GM12872 (cell line): ENCODE data around the gene MLN.

Experiments used
- CTCF ChIP-seq: IDR thresholded peaks from 3 replicates; pipeline ENCODE4 v1.5.1; 2011; ENCODE audit warnings: low read depth, mild to moderate bottlenecking, low read length, moderate library complexity; ENCODE audit not compliant: insufficient read depth

MLN gene

GRCh38 chr6:33777398-33778388 lies 26.1 kb downstream of the MLN start:
- TF ChIP-seq CTCF = no peak

- TF ChIP-seq CTCF = no peak
These were observed 27.0 kb downstream of the MLN start for GRCh38 chr6:33776764-33777163.

DNA sequence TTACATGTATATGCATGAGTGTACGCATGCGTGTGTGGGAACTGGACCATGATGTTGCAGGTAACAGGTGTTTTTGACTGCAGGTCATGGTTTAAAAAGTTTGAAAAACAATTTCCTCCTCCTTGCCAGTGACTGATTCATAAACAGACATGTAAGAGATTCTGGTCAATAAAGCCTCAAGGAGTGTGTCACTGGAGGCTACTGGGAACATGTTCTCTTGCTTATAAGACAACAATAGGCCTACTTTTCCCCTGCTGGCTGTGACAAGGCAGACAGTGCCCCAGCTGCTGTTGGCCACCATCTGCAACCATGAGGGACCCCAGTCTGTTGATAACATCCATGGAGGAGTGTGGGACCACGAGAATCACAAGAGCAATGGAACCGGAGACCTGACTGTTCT lies 27.6 kb downstream of the MLN start:
- TF ChIP-seq CTCF = no peak

DNA sequence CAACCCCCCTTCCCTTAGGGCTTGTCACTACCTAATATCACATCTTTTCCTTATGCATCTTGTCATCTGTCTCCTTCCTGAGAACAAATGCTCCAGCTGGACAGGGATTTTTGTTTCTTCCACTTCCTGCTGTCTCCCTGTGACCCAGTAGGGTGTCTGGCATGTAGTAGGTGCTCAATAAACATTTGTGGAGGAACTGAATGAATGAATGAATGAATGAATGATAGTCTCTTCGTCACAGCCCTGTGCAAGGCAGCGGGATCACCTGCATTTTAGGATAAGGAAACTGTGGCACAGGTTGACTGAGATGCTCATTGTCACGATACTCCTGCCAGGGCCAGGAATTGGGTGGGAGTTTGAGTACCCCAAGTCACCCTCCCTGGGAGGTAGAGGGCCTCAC lies 29.0 kb downstream of the MLN start:
- no peak for TF ChIP-seq CTCF

- no peak for TF ChIP-seq CTCF
These were observed 30.8 kb downstream of the MLN start for GRCh38 chr6:33772902-33773472.

- no peak for TF ChIP-seq CTCF
These were observed 31.5 kb downstream of the MLN start for GRCh38 chr6:33772082-33772830.
